BE2C (cell line): Measurements from ENCODE around the gene ALDH3A1.

Experiments
- DNase-seq: peaks from one replicate; pipeline ENCODE4 v3.0.0-alpha.2; 2020
- H3K27me3 ChIP-seq: fragments of 250-450 bp; sonication (Bioruptor Pico); 2 replicates; pipeline ENCODE4 v1.5.1; 2020; ENCODE audit warnings: mild to moderate bottlenecking
- H3K36me3 ChIP-seq: fragments of 250-450 bp; sonication (Bioruptor Pico); 2 replicates; pipeline ENCODE4 v1.5.1; 2020; ENCODE audit warnings: mild to moderate bottlenecking
- H3K4me1 ChIP-seq: fragments of 250-450 bp; sonication (Bioruptor Pico); 2 replicates; pipeline ENCODE4 v1.5.1; 2020
- H3K4me3 ChIP-seq: 2 replicates; pipeline ENCODE4 v1.5.1; 2011; ENCODE audit warnings: low read depth, low read length
- H3K9me3 ChIP-seq: fragments of 250-450 bp; sonication (Bioruptor Pico); 2 replicates; pipeline ENCODE4 v1.5.1; 2020
- CTCF ChIP-seq: IDR thresholded peaks from 2 replicates; pipeline ENCODE4 v1.5.1; 2012; ENCODE audit warnings: mild to moderate bottlenecking, low read depth, low read length

Gene ALDH3A1

GRCh38 chr17:19705201-19705600, 42.9 kb downstream of the ALDH3A1 start:
- no peak overlapping the region for H3K4me3 ChIP-seq
- H3K9me3 ChIP-seq = no peaks in the 10 kb centered on the region
- no peaks in the 10 kb centered on the region for H3K4me1 ChIP-seq
- TF ChIP-seq CTCF = no peak
- H3K27me3 ChIP-seq = no peaks in the 10 kb centered on the region
- H3K36me3 ChIP-seq = no peaks in the 10 kb centered on the region
- no peak for DNase-seq

GRCh38 chr17:19703828-19704613, 44.1 kb downstream of the ALDH3A1 start:
- TF ChIP-seq CTCF = no peak
- Histone ChIP-seq H3K4me3 (no peak overlapping the region), H3K9me3 (no peaks in the 10 kb centered on the region), H3K4me1 (no peaks in the 10 kb centered on the region), H3K27me3 (no peaks in the 10 kb centered on the region), H3K36me3 (no peaks in the 10 kb centered on the region)
- DNase-seq = no peak

- Histone ChIP-seq H3K4me3 (no peak overlapping the region), H3K27me3 (no peaks in the 10 kb centered on the region), H3K9me3 (no peaks in the 10 kb centered on the region), H3K4me1 (no peaks in the 10 kb centered on the region), H3K36me3 (no peaks in the 10 kb centered on the region)
- DNase-seq = no peak
- TF ChIP-seq CTCF = no peak
Observed at GRCh38 chr17:19703106-19703827, 44.8 kb downstream of the ALDH3A1 start.

GRCh38 chr17:19702217-19702641, 45.9 kb downstream of the ALDH3A1 start:
- H3K4me3 ChIP-seq = no peak overlapping the region
- H3K36me3 ChIP-seq = no peaks in the 10 kb centered on the region
- no peak for TF ChIP-seq CTCF
- no peaks in the 10 kb centered on the region for H3K27me3 ChIP-seq
- no peaks in the 10 kb centered on the region for H3K9me3 ChIP-seq
- no peaks in the 10 kb centered on the region for H3K4me1 ChIP-seq
- no peak for DNase-seq
